Brain pericyte (primary cell): ENCODE measurements around the gene KHDRBS1.
"Not testable (repeated sequence)": the region's sequence is repeated elsewhere in the genome, so short reads cannot be mapped to it uniquely, and the experiment has no call there.

Experiments
- DNase-seq: peaks from one replicate; pipeline ENCODE4 v3.0.0-alpha.2; 2012; ENCODE audit warnings: low read depth, low spot score

Gene KHDRBS1

DNA sequence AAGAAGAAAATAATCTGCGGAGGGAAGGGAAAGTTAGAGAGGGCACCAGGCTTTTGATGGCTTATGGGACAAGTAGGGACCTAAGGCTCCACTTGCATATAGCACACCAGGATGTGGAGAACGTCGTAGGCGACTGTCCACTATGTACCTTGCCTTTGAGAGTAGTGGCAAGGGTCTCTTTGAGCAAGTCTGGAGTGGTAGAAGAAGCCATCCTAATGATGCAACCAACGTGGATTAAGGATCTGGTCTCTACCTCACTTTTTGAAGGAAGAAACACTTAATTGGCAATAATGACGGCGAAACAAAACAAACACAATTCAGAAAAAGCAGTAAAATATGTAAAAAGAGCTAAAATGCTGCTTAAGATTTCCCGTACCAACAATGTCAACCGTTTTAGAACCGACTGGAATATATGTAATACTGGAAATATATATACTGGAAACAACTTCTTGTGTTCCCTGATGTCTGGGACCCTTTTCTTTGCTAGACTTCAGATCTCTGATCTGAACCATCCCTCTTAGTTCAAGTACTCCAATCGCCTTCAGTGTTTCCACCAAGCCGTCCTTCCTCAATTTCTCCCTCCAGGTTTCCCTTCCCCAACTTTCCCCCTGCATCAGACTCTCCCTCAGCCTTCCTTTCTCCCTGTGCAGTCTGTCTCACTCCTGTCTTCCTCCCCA, 821 bp upstream of the KHDRBS1 start:
- no peak for DNase-seq

DNA sequence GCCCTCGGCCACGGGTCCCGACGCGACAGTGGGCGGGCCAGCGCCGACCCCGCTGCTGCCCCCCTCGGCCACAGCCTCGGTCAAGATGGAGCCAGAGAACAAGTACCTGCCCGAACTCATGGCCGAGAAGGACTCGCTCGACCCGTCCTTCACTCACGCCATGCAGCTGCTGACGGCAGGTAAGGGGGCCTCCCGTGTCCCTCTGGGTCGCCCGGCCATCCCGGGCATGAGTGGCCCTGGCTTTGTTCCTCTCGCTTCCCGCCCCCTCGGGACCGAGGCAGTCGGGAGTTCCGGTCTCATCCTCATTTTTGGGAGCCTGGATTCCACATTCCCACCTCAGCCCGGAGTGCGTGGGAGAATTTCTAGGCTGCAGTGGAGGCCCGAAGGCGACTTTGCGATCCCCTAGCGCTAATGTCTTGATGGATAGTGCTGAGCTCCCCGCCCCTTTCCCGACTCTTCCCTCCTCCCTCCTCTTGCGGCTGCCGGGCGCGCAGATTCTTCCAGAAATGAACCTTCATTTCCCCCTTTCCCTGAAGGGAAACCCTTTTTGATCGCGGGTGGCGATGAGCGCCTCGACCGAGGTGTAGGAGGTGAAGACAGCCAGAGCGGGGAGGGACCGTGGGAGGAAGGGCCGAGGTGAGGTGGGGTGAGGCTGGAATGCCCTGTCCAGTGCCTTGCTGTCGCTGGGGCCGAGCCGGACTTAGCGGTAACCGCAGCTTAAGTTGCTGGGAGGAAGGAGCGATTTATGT, 705 bp downstream of the KHDRBS1 start:
- DNase-seq, result no peak

DNA sequence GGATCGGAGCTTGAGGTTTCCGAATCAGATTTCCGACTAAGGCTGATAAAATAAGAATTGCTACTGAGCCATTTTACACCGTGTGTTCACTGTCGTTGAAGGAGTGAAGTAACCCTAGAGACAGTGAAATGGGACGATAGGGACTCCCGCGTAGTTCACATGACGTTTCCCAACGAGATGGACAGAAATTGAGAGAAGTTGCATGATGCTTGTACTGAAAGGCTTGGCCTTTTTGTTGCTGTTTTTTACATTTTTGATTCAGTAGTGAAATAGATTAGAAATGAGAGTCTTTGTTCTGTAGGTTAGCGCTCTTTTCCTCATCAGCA, 1.2 kb downstream of the KHDRBS1 start:
- no peak for DNase-seq

DNA sequence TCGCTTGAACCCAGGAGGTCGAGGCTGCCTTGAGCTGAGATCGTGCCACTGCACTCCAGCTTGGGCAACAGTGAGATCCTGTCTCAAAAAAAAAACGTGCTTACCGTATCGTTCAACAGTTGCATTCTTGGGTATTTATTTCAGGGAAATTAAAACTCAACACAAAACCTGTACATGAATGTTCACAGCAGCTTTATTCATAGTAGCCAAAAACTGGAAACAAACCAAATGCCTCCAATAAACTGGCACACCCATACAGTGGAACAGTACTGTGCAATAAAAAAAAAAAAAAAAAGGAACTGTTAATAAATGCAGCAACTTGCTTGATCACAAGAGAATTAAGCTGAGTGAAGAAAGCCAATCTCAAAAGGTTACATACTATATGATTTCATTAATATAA, 6.7 kb downstream of the KHDRBS1 start:
- no peak for DNase-seq

DNA sequence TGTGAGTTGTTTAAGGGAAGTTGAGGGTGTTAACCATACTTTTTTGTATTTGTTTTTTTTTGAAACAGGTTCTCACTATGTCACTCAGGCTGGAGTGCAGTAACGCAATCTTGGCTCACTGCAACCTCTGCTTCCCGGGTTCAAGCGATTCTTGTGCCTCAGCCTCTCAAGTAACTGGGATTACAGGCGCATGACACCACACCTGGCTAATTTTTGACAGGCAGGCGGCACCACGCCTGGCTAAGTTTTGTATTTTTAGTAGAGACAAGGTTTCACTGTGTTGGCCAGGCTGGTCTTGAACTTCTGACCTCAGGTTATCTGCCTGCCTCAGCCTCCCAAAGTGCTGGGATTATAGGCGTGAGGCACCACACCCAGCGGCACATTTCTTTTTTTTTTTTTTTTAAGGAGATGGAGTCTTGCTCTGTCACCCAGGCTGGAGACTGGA, 7.9 kb downstream of the KHDRBS1 start:
- not testable (repeated sequence) for DNase-seq

DNA sequence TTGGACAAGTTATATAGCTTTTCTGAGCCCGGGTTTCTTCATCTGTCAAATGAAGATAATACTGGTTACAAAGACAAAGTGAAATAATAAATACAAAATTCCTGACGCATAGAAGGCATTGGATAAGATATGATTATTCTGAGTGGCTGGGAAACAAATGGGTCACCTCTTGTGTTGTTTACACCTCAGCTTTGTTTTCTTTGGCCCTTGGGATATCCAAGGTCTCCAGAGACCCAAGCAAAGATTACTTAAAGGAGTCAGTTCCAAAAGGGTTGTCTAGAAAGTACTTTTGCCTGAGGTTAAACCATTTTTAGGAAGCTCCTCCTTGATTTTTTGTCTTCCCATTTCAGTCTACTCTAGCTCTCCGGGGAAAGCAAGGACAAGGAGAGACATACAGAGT, 9.7 kb downstream of the KHDRBS1 start:
- no peak for DNase-seq

DNA sequence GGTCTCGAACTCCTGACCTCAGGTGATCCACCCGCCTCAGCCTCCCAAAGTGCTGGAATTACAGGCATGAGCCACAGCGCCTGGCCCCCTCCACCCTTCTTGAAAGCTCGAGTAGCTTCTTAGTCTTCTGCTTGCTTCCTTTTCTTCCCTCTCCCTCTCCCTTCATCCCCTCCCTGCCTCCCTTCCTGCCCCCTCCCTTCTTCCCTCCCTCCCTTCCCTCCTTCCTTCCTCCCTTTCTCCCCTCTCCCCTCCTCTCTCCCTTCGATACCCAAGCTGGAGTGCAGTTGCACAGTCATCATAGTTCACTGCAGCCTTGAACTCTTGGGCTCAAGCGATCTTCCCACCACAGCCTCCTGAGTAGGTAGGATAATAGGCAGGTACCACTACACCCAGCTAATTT, 11.8 kb downstream of the KHDRBS1 start:
- no peak for DNase-seq

DNA sequence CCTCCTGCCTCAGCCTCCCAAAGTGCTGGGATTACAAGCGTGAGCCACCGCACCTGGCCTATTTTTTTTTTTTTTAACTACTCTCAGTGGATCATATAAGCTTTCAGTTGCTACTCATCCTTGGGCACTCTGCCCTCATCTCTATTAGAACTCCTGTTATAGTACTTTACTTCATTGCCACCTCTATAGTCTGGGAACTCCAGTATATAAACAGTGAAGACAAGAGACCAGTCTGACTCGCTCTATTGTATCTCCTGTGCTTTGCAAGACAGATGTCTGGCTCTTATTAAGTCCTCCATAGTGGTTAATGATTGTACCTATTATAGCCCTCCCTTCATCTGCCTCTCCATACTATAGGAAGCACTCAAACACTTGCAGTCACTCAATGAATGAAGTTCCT, 15.1 kb downstream of the KHDRBS1 start:
- no peak for DNase-seq

DNA sequence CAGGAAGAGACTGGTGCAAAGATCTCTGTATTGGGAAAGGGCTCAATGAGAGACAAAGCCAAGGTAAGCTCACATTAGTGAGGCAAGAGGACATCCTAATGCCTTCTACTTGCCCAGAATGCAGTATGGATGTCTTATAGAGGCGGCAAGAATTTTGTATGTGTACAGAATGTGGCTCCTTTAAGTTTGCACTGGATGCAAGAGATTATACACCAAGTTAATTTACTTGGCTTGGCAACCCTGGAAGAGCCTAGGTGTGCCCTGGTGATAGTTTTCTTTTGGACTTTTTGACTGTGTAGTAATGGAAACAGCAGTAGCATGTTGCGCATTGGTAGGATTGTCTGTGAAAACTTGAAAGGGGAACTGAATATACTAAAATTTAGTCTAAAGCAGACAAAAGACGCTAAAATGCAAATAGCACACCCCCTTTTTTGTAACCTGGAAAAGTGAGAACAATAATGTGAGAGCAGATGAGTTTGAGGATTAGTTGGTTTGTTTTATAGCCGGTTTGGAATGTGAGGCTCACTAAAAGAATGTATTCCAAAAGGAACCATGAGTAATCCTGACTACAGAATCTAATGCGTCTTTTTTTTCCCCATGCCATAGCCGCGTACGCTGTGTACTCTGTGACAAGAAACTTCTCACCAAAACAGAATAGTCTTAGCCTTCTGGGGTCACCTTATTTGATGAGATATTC, 18.1 kb downstream of the KHDRBS1 start:
- DNase-seq, result no peak

DNA sequence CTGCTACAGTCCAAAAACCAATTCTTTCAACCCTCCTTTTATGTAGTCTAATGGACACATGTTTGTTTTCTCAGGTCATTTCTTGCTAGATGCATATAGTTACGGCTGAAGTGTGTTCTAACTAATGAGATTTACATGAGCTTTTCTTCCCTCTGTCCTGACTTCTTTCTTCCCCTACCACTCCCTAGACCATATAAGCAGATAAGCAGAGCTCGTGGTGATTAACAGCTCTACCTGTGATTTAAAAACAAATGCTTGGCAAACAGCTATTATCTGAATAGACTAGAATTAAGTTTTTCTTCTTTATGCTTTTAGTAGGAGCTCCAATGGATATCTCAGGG, 18.6 kb downstream of the KHDRBS1 start:
- DNase-seq, result no peak

DNA sequence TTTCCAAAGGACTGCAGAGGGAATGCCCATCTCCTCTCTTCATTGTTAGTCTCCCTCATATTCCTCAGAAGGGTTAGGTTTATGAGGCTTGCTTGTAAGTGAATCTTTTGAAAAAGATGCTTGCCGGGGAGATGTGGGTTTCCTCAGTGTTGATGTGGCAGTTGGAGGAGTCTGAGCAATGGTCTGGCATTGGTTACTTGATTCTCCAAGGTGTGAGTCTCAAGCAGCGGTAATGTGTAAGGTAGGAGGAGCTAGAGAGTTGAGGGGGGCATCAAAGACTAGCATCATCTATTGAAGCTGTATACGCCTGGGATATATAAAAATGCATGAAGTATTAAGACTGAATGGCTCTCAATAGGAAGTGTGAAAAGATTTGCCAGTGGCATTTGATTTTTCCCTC, 21.5 kb downstream of the KHDRBS1 start:
- DNase-seq, result no peak

DNA sequence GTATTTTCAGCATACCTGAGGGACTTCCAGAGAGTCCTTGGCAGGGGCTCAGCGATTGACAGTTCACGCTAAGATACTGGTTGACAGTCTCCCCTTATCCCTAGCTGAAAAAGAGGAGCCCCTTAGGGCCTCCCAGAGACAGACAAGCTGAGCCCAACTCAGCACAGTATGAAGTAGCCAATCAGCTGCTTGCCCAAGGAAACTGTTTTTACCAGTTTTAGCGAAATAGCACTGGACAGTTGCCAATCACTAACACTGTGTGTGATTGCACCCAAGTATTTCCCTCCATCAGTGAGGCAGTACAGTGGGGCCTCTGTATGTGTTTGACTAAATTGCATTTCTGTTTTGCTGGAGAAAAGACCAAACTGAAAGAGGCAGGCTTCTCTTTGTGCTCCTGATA, 27.0 kb downstream of the KHDRBS1 start:
- no peak for DNase-seq

DNA sequence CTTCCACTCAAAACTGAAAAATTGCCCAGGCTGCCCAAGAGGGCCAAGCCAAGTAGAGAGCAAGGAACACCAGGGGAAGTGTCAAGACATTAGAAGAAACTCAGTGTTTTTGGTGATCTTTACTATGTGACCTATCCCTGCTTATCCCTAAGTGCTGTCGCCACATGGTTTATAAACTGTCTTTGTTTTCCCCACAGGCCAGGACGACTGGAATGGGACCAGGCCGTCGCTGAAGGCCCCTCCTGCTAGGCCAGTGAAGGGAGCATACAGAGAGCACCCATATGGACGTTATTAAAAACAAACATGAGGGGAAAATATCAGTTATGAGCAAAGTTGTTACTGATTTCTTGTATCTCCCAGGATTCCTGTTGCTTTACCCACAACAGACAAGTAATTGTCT, 28.7 kb downstream of the KHDRBS1 start:
- DNase-seq, result no peak

DNA sequence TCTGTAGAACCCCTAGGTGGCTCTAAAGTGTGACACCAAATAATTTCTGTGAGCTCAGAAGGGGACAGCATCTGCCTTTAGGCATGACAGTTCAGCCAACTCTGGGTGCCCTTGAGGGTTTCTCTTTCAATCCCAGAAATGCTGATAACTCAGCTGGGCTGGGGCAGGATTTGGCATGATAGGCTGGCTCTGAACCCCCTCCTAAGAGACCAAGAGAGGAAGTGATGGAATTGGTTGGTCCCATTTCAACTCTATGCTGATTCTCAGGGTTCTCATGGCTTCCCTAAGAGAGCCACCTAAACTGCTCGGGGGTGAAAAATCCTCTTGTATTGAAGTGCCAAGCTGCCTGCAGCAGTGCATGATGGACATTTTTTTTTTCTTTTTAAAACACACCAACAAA, 30.6 kb downstream of the KHDRBS1 start:
- no peak for DNase-seq

DNA sequence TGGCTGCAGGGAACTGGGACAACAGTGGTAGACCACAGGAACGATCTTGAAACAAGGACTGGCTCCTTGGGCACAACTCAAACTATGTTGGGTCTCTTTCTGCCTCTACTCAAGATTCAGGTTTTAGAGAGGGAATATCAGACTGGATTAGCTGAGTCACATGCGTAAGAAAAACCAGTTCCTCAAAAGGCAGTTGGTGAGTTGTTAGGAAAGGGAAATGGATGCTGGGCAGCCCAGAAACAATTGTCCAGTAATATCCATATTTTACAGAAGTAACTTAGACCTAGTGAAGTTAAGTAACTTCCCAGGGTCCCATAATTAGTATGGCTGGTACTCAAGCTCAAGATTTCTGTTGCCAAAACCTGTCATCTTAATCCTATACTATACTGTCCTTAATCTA, 32.1 kb downstream of the KHDRBS1 start:
- no peak for DNase-seq

DNA sequence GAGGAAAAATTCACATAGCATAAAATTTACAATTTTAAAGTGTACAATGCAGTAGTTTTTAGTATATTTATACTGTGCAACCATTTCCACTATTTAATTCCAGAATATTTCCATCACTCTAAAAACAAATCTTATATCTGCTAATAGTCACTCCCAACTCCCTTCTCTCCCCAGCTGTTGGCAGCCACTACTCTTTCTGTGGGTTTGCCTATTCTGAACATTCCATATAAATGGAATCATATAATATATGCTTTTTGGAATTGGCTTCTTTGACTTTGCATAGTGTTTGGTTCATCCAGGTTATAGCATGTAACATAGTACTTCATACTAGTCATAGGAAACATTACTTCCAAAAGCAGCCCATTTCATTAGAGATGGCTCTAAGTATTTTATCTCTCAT, 34.0 kb downstream of the KHDRBS1 start:
- DNase-seq, result no peak

DNA sequence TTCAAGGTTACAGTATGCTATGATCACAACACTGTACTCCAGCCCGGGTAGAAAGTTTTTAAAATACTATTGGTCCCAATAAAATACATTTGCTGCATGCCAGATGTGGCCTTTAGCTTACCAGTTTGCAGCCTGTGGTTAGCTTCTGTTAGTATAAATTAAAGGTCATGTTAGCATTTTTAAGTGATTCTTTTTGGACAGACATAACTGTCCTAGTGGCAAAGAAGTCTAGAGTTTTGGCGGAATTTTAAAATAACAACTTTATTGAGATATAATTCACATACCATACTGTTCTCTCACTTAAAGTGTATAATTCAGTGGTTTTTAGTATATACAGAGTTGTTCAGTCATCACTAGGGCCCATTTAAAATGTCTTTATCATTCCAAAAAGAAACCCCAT, 34.8 kb downstream of the KHDRBS1 start:
- DNase-seq, result no peak

DNA sequence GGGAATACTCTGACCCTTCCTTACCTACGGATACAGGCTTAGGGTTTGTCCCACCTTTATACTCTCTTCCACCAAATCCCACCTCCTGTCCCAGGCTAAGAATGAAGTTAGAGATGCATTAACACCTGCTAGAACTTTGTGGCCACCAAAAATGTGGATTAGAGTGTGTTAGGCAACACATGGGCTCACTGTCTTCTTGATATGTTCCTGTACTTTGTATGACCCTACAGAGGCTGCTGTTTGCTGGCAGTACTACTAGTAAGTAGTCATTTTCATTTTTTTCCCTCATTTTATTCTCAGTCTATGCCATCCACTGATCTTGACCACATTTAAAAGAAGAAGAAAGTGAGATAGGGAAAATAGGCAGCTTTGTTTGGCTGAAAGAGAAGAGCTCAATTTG, 38.0 kb downstream of the KHDRBS1 start:
- no peak for DNase-seq

DNA sequence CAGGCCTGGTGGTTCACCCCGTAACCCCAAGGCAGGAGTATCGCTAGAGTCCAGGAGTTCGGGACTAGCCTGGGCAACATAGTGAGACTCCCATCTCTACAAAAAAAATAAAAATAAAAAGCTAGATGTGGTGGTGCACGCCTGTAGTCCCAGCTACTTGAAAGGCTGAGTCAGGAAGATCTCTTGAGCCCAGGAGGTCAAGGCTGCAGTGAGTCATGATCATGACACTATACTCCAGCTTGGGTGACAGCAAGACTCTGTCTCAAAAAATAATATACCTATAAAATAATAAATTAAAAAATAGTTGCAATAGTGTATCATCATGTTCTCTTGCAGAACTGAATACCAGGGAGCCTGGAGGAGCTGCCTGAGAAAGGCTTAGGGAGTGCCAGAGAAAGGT, 39.2 kb downstream of the KHDRBS1 start:
- no peak for DNase-seq

DNA sequence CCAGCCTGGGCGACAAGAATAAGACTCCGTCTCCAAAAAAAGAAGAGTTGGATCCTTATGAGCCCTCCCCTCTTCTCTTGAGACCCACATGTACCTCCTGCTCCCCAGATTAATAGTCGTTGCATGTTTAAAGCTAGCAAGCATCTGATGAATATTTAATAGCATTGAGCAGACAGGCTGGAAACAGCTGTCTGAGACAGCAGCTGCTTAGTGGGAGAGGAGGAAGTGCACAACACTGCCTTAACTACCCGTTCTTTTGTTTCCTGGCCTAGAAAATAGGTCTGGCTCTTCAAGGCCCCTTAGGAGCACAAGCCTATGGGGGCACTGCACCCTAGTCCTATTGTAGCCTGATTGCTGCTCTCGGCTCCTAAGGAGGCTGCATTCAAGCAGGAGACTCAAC, 41.7 kb downstream of the KHDRBS1 start:
- DNase-seq, result no peak

DNA sequence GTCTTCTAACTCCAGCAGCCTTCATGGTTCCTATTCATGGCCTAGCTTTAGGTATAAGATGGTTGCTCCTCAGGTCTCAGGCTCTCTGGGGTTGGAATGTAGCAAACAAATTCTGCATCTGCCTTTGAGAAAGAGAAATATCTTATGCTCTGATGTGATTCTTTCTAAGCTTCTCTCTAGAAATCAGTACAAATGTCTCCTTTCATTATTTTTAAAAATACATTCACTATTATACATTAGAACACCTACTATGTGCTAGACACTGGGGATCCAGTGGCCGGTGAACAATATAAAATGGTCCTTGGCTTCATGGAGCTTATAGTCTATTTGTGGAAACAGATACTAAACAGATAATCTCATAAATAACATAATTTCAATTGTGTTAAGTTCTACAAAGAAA, 42.9 kb downstream of the KHDRBS1 start:
- no peak for DNase-seq

DNA sequence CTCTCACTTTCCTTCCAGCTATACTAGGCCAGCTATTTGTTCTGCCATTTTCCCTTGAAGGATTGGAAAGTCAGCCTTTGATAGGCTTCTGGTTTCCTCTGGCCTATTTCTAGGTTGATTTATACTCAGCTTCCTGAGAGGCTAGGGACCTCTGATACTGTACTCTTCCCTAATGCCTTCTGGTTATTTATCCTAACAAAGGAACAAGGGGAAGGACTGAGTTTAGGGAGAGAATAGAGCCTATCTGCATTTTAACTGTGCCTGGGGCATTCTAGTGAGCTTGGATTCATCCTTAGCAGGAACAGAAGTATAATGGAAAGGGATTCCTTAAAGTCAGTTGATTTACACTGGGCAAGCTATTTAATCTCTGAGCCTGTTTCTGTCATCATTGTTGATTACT, 47.2 kb downstream of the KHDRBS1 start:
- no peak for DNase-seq

DNA sequence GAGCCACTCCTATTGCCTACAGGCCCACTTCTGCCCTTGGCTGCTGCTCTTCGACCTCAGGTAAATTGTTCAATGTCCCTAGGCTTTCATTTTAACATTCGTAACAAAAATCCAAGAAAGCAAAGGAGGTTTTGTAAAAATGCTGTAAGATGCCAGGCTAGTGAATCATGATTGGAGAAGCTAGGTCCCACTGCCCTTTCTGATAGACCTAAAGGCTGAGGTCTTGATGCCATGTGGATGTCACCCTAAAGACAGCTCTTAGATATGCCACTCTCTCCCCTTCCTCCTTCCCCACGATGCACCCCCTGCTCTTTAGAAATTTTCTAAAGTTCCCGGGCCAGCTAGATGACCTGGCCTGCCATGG, 49.2 kb downstream of the KHDRBS1 start:
- no peak for DNase-seq
